K562 (cell line): ENCODE data around the gene UBE2G2. TPM values are rescaled to one million over a fixed set of nuclear protein-coding genes. Genes with fewer than 3 reads are reported as not detected.

Source experiments
- KLF16 ChIP-seq: IDR thresholded peaks from 2 replicates; pipeline ENCODE4 v1.6.1; 2016; ENCODE audit warnings: antibody characterized with exemption
- MTA1 ChIP-seq: fragments of 450-650 bp; IDR thresholded peaks from 2 replicates; pipeline ENCODE4 v1.6.1; 2017; ENCODE audit warnings: borderline replicate concordance
- NRF1 ChIP-seq, 2 experiments: fragments of 450-650 bp; IDR thresholded peaks in 1 of 2; conservative IDR thresholded peaks in 1 of 2; 2 replicates each; pipeline ENCODE4 v1.6.1; 2014; ENCODE audit warnings: mild to moderate bottlenecking in 2 of 2
- polyA plus RNA-seq, 8 experiments: library from polyadenylated mRNA; depleted of rRNA in 4 of 8; stranded (reverse) in 5 of 8; unstranded in 3 of 8; fragments of >200 nt; fragmentation: Nextera tagmentation in 2 of 8; fragmentation: Illumina TruSeq in 1 of 8; extraction: Ambion mirVana in 2 of 8; extraction: Trizol in 1 of 8; gene quantifications; 2 replicates each; pipeline versions ENCODE4 v1.2.1 to v1.2.3, GENCODE V29; 2011 to 2014; ENCODE audit warnings: inconsistent platforms in 1 of 8, missing spikeins in 1 of 8
- total RNA-seq, 7 experiments: library from RNA; depleted of rRNA in 6 of 7; stranded (reverse); fragments of >200 nt in 6 of 7; fragmentation: Illumina TruSeq in 2 of 7; extraction: Trizol in 2 of 7; gene quantifications; 2 replicates each; pipeline versions ENCODE4 v1.2.1 to v1.2.3, GENCODE V29; 2011 to 2021; ENCODE audit warnings: low replicate concordance in 1 of 7
- TF ChIP-seq, protein P1 (sequence below), 2 experiments: fragments of 450-650 bp; formaldehyde crosslinking in 1 of 2; IDR thresholded peaks; 2 replicates each; pipeline versions ENCODE4 v1.4.0 to v1.6.1; 2014 to 2020; ENCODE audit warnings: mild to moderate bottlenecking in 2 of 2, borderline replicate concordance in 1 of 2, low read depth in 1 of 2

The UBE2G2 gene
- total and polyA plus RNA-seq, 9 of the 15 experiments (the other 6 are each of a cell fraction or from before 2014, with no cell fraction given), result 47.5 to 225 (median 140) TPM

DNA sequence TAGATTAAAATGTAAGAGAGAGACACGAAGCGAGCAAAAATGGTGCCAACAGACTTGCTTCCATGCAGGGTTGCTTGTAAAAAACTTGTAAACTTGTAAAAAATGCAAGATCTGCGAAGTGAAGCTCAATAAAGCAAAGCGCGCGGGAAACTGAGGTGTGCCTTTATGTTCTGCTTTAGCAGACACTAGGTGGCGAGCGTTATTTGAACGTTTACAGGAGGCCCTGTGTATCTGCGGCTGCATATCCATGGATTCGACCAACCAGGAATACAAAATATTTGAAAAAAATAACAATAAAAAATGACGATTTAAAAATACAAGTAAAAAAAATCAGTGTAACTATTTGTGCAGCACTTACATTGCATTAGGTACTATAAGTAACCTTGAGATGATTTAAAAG lies 1.5 kb downstream of the UBE2G2 start (continued):
- TF ChIP-seq, protein P1, sequence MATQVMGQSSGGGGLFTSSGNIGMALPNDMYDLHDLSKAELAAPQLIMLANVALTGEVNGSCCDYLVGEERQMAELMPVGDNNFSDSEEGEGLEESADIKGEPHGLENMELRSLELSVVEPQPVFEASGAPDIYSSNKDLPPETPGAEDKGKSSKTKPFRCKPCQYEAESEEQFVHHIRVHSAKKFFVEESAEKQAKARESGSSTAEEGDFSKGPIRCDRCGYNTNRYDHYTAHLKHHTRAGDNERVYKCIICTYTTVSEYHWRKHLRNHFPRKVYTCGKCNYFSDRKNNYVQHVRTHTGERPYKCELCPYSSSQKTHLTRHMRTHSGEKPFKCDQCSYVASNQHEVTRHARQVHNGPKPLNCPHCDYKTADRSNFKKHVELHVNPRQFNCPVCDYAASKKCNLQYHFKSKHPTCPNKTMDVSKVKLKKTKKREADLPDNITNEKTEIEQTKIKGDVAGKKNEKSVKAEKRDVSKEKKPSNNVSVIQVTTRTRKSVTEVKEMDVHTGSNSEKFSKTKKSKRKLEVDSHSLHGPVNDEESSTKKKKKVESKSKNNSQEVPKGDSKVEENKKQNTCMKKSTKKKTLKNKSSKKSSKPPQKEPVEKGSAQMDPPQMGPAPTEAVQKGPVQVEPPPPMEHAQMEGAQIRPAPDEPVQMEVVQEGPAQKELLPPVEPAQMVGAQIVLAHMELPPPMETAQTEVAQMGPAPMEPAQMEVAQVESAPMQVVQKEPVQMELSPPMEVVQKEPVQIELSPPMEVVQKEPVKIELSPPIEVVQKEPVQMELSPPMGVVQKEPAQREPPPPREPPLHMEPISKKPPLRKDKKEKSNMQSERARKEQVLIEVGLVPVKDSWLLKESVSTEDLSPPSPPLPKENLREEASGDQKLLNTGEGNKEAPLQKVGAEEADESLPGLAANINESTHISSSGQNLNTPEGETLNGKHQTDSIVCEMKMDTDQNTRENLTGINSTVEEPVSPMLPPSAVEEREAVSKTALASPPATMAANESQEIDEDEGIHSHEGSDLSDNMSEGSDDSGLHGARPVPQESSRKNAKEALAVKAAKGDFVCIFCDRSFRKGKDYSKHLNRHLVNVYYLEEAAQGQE (IDR thresholded peaks at IDR 0.05; ENCODE audit: borderline replicate concordance), result peak; percentile 48; the same call in 1 of the 2 replicates
- TF ChIP-seq, protein P1 (CRISPR knock-in tag; IDR thresholded peaks at IDR 0.05; ENCODE audit: low read depth), result no peak
- TF ChIP-seq KLF16, result 0 out of 2 replicates have a peak, but pooled peaks have one; percentile 26
- TF ChIP-seq MTA1, result no peak
- TF ChIP-seq NRF1 (conservative IDR thresholded peaks at IDR 0.05 in 1 of 2, IDR thresholded peaks at IDR 0.05 in 1 of 2), result no peak
